ENCODE data around the gene MXRA5.
A peak's percentile ranks its signal among the peaks of the same experiment; 100 is the strongest.
"Not testable (repeated sequence)": the region's sequence is repeated elsewhere in the genome, so short reads cannot be mapped to it uniquely, and the experiment has no call there.

Gene MXRA5

GRCh38 chrX:3346501-3347259 lies at the start of gene MXRA5:
TSS of gene MXRA5 (minus strand) at chrX:3346652. CDS start at chrX:3343833, 2,819 bp downstream.
- peak; percentile 80 for DNase-seq

- DNase-seq = peak; percentile 45
These were observed 47.2 kb upstream of the MXRA5 start for GRCh38 chrX:3393581-3394111.

- DNase-seq = no peak
These were observed 46.7 kb upstream of the MXRA5 start for GRCh38 chrX:3393178-3393577.

- no peak for DNase-seq
These were observed 42.0 kb upstream of the MXRA5 start for GRCh38 chrX:3388457-3388856.

GRCh38 chrX:3384327-3384726 lies 37.9 kb upstream of the MXRA5 start:
- no peak for DNase-seq

- DNase-seq = no peak
These were observed 34.2 kb upstream of the MXRA5 start for GRCh38 chrX:3380603-3381002.

GRCh38 chrX:3379111-3379510 lies 32.7 kb upstream of the MXRA5 start:
- DNase-seq = no peak

GRCh38 chrX:3378156-3378555 lies 31.7 kb upstream of the MXRA5 start:
- no peak for DNase-seq

- no peak for DNase-seq
These were observed 31.1 kb upstream of the MXRA5 start for GRCh38 chrX:3377560-3377959.

GRCh38 chrX:3375878-3376508 lies 29.5 kb upstream of the MXRA5 start:
- not testable (repeated sequence) for DNase-seq

GRCh38 chrX:3374108-3374800 lies 27.8 kb upstream of the MXRA5 start:
- DNase-seq = no peak

- no peak for DNase-seq
These were observed 24.7 kb upstream of the MXRA5 start for GRCh38 chrX:3371163-3371562.

GRCh38 chrX:3370656-3371055 lies 24.2 kb upstream of the MXRA5 start:
- no peak for DNase-seq

GRCh38 chrX:3362956-3363355 lies 16.5 kb upstream of the MXRA5 start:
- no peak for DNase-seq

- DNase-seq = no peak
These were observed 14.4 kb upstream of the MXRA5 start for GRCh38 chrX:3360881-3361280.

GRCh38 chrX:3352741-3353140 lies 6.3 kb upstream of the MXRA5 start:
- not testable (repeated sequence) for DNase-seq

- DNase-seq = no peak
These were observed 4.8 kb upstream of the MXRA5 start for GRCh38 chrX:3351276-3351675.

- no peak for DNase-seq
These were observed 1.7 kb upstream of the MXRA5 start for GRCh38 chrX:3348191-3348590.

- peak; percentile 79 for DNase-seq
These were observed 916 bp downstream of the MXRA5 start for GRCh38 chrX:3345281-3346191.

GRCh38 chrX:3343569-3343968 lies 2.9 kb downstream of the MXRA5 start:
- not testable (repeated sequence) for DNase-seq

GRCh38 chrX:3340016-3340415 lies 6.4 kb downstream of the MXRA5 start:
- DNase-seq = no peak

- DNase-seq = peak; percentile 40
These were observed 19.8 kb downstream of the MXRA5 start for GRCh38 chrX:3326681-3327080.
